HL-60 (cell line): ENCODE measurements around the gene TSHZ2.

ENCODE experiments used
- POLR2AphosphoS5 ChIP-seq: IDR thresholded peaks from 2 replicates; pipeline ENCODE4 v1.6.1; 2012; ENCODE audit warnings: low read depth
- SPI1 ChIP-seq: IDR thresholded peaks from 2 replicates; pipeline ENCODE4 v1.6.1; 2012; ENCODE audit warnings: low read depth, mild to moderate bottlenecking, borderline replicate concordance
- TF ChIP-seq, protein P1 (sequence below): IDR thresholded peaks from one replicate; pipeline ENCODE4 v1.5.1; 2011; ENCODE audit warnings: low read length, control low read depth, inconsistent platforms; ENCODE audit not compliant: insufficient read depth
- TF ChIP-seq, protein P2 (sequence below): IDR thresholded peaks from 2 replicates; pipeline ENCODE4 v1.6.1; 2012; ENCODE audit warnings: low read depth; ENCODE audit not compliant: insufficient replicate concordance

DNA sequence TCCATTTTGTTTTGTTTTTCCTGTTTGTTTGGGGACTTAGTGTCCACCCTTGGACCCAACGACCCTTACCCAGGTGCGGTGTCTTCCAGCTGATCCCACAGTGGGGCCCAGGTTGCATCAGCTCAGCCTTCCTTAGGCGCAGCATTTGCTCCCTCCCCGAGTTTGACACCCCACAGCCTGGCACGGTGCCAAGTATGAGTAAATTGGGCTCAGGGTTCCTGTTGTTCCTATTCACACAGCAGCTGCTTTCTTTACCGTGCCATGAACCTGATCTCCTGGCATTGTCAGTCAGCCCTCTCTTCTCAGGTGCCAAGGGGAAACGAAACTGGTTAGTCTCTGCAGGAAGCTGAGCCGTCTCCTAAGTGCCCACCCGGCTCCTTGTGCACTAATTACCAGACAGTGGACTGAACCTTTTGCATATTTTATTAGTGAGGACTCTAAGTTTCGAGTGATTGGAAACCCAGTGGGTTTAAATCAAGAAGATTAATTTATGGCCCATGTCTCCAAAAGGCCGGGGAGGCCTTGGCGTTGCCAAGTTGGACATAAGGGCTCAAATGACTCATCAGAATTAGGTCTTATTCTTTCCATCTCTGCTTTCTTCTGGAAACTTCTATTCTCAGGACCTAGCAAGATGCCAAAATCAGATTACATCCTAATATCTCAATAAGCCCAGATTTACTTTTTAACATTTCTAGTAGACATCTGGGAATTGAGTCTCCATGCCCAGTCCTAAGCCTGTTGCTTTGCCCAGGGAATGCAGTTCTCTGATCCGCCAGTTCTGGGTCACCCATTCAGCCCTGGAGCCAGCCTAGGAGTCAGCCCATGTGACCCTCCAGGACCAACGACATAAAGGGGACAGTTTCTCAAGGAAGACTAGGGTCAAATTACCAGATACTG is 68.8 kb downstream of the TSHZ2 start:
- TF ChIP-seq, protein P1, sequence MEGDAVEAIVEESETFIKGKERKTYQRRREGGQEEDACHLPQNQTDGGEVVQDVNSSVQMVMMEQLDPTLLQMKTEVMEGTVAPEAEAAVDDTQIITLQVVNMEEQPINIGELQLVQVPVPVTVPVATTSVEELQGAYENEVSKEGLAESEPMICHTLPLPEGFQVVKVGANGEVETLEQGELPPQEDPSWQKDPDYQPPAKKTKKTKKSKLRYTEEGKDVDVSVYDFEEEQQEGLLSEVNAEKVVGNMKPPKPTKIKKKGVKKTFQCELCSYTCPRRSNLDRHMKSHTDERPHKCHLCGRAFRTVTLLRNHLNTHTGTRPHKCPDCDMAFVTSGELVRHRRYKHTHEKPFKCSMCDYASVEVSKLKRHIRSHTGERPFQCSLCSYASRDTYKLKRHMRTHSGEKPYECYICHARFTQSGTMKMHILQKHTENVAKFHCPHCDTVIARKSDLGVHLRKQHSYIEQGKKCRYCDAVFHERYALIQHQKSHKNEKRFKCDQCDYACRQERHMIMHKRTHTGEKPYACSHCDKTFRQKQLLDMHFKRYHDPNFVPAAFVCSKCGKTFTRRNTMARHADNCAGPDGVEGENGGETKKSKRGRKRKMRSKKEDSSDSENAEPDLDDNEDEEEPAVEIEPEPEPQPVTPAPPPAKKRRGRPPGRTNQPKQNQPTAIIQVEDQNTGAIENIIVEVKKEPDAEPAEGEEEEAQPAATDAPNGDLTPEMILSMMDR, result no peak
- TF ChIP-seq SPI1, result no peak
- no peak for TF ChIP-seq POLR2AphosphoS5
- TF ChIP-seq, protein P2, sequence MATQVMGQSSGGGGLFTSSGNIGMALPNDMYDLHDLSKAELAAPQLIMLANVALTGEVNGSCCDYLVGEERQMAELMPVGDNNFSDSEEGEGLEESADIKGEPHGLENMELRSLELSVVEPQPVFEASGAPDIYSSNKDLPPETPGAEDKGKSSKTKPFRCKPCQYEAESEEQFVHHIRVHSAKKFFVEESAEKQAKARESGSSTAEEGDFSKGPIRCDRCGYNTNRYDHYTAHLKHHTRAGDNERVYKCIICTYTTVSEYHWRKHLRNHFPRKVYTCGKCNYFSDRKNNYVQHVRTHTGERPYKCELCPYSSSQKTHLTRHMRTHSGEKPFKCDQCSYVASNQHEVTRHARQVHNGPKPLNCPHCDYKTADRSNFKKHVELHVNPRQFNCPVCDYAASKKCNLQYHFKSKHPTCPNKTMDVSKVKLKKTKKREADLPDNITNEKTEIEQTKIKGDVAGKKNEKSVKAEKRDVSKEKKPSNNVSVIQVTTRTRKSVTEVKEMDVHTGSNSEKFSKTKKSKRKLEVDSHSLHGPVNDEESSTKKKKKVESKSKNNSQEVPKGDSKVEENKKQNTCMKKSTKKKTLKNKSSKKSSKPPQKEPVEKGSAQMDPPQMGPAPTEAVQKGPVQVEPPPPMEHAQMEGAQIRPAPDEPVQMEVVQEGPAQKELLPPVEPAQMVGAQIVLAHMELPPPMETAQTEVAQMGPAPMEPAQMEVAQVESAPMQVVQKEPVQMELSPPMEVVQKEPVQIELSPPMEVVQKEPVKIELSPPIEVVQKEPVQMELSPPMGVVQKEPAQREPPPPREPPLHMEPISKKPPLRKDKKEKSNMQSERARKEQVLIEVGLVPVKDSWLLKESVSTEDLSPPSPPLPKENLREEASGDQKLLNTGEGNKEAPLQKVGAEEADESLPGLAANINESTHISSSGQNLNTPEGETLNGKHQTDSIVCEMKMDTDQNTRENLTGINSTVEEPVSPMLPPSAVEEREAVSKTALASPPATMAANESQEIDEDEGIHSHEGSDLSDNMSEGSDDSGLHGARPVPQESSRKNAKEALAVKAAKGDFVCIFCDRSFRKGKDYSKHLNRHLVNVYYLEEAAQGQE, result no peak
